HUES64 (cell line): ENCODE measurements around the gene HOXC5.

Experiments
- H3K27ac ChIP-seq: 2 replicates; pipeline ENCODE4 v1.7.0; 2013; ENCODE audit warnings: low read depth, low read length, inconsistent platforms
- H3K27me3 ChIP-seq: 2 replicates; pipeline ENCODE4 v1.6.1; 2013; ENCODE audit warnings: mild to moderate bottlenecking, low read length; ENCODE audit not compliant: insufficient read depth
- H3K36me3 ChIP-seq: 2 replicates; pipeline ENCODE4 v1.6.1; 2013; ENCODE audit warnings: mild to moderate bottlenecking, low read length; ENCODE audit not compliant: insufficient read depth
- H3K4me1 ChIP-seq: 2 replicates; pipeline ENCODE4 v1.6.1; 2013; ENCODE audit warnings: mild to moderate bottlenecking, low read length, moderate library complexity; ENCODE audit not compliant: insufficient read depth
- H3K4me3 ChIP-seq: 2 replicates; pipeline ENCODE4 v1.5.1; 2013; ENCODE audit warnings: mild to moderate bottlenecking, low read length, moderate library complexity
- H3K9ac ChIP-seq: 2 replicates; pipeline ENCODE4 v1.6.1; 2013; ENCODE audit warnings: mild to moderate bottlenecking, low read depth, low read length
- H3K9me3 ChIP-seq: 2 replicates; pipeline ENCODE4 v1.6.1; 2013; ENCODE audit warnings: low read depth, low read length; ENCODE audit not compliant: insufficient read depth
- WGBS: fragments of 150-250, 120-280 bp; methylation state at CpG from one replicate; pipeline ENCODE4 v1.1.7; 2013; ENCODE audit warnings: missing lambda C conversion rate; 5-methylcytosine and 5-hydroxymethylcytosine counted together

Gene HOXC5

GRCh38 chr12:54002915-54003389 lies 29.9 kb upstream of the HOXC5 start:
- Histone ChIP-seq H3K36me3 (no peaks in the 10 kb centered on the region), H3K27me3 (peaks cover 100% of the 10 kb centered on the region)
- WGBS = 31% methylated on average over 16 of the region's 19 CpGs

GRCh38 chr12:54003625-54004024 lies 29.2 kb upstream of the HOXC5 start:
- Histone ChIP-seq H3K4me3 (no peak overlapping the region), H3K4me1 (peaks cover 5% of the 10 kb centered on the region; the same call in 1 of the 2 replicates), H3K27ac (no peak overlapping the region), H3K27me3 (peaks cover 100% of the 10 kb centered on the region), H3K9me3 (no peaks in the 10 kb centered on the region), H3K36me3 (no peaks in the 10 kb centered on the region), H3K9ac (no peak overlapping the region)
- 30% methylated on average over 3 of the region's 3 CpGs for WGBS

More at GRCh38 chr12:54002915-54003389, 29.9 kb upstream of the HOXC5 start:
- Histone ChIP-seq H3K4me1 (peaks cover 5% of the 10 kb centered on the region; the same call in 1 of the 2 replicates), H3K27ac (no peak overlapping the region), H3K9ac (no peak overlapping the region), H3K4me3 (no peak overlapping the region), H3K9me3 (no peaks in the 10 kb centered on the region)

- Histone ChIP-seq H3K36me3 (no peaks in the 10 kb centered on the region), H3K4me3 (no peak overlapping the region), H3K27ac (no peak overlapping the region), H3K9me3 (no peaks in the 10 kb centered on the region), H3K9ac (no peak overlapping the region), H3K4me1 (peaks cover 6% of the 10 kb centered on the region; the same call in 1 of the 2 replicates), H3K27me3 (peaks cover 100% of the 10 kb centered on the region)
- 45% methylated on average over 20 of the region's 20 CpGs for WGBS
Measured at GRCh38 chr12:54004063-54004840, 28.6 kb upstream of the HOXC5 start.

- H3K9ac ChIP-seq = no peak overlapping the region
- H3K36me3 ChIP-seq = no peaks in the 10 kb centered on the region
- WGBS = 15% methylated on average over 28 of the region's 31 CpGs
- no peak overlapping the region for H3K27ac ChIP-seq
- peaks cover 100% of the 10 kb centered on the region for H3K27me3 ChIP-seq
- H3K4me1 ChIP-seq = peaks cover 5% of the 10 kb centered on the region; the same call in 1 of the 2 replicates
- no peaks in the 10 kb centered on the region for H3K9me3 ChIP-seq
- no peak overlapping the region for H3K4me3 ChIP-seq
Measured at GRCh38 chr12:54004841-54005530, 27.9 kb upstream of the HOXC5 start.

- Histone ChIP-seq H3K9me3 (no peaks in the 10 kb centered on the region), H3K4me3 (no peak overlapping the region), H3K27ac (no peak overlapping the region), H3K27me3 (peaks cover 100% of the 10 kb centered on the region), H3K4me1 (0 out of 2 replicates have a peak, but pooled peaks cover 2% of the 10 kb centered on the region), H3K36me3 (no peaks in the 10 kb centered on the region), H3K9ac (no peak overlapping the region)
- WGBS = 7% methylated on average over 26 of the region's 26 CpGs
Measured at GRCh38 chr12:54005531-54005852, 27.4 kb upstream of the HOXC5 start.

- no peak overlapping the region for H3K27ac ChIP-seq
- H3K4me1 ChIP-seq = peaks cover 2% of the 10 kb centered on the region; the same call in 1 of the 2 replicates
- peaks cover 100% of the 10 kb centered on the region for H3K27me3 ChIP-seq
- H3K9ac ChIP-seq = no peak overlapping the region
- no peak overlapping the region for H3K4me3 ChIP-seq
- no peaks in the 10 kb centered on the region for H3K36me3 ChIP-seq
- no peaks in the 10 kb centered on the region for H3K9me3 ChIP-seq
- WGBS = 9% methylated on average over 39 of the region's 39 CpGs
Measured at GRCh38 chr12:54005853-54006558, 26.8 kb upstream of the HOXC5 start.

GRCh38 chr12:54006559-54007220 lies 26.2 kb upstream of the HOXC5 start:
- H3K36me3 ChIP-seq = no peaks in the 10 kb centered on the region
- H3K27ac ChIP-seq = no peak overlapping the region
- peaks cover 2% of the 10 kb centered on the region; the same call in 1 of the 2 replicates for H3K4me1 ChIP-seq
- peaks cover 100% of the 10 kb centered on the region for H3K27me3 ChIP-seq
- WGBS = 24% methylated on average over 22 of the region's 22 CpGs
- H3K4me3 ChIP-seq = no peak overlapping the region
- H3K9me3 ChIP-seq = no peaks in the 10 kb centered on the region
- H3K9ac ChIP-seq = no peak overlapping the region

- Histone ChIP-seq H3K27me3 (peaks cover 100% of the 10 kb centered on the region), H3K4me3 (no peak overlapping the region), H3K9me3 (no peaks in the 10 kb centered on the region), H3K27ac (no peak overlapping the region), H3K36me3 (no peaks in the 10 kb centered on the region), H3K9ac (no peak overlapping the region), H3K4me1 (peaks cover 2% of the 10 kb centered on the region; the same call in 1 of the 2 replicates)
- 22% methylated on average over 2 of the region's 2 CpGs for WGBS
Measured at GRCh38 chr12:54007538-54008259, 25.2 kb upstream of the HOXC5 start.

- H3K36me3 ChIP-seq = no peaks in the 10 kb centered on the region
- H3K9ac ChIP-seq = no peak overlapping the region
- H3K4me1 ChIP-seq = peaks cover 2% of the 10 kb centered on the region; the same call in 1 of the 2 replicates
- H3K4me3 ChIP-seq = no peak overlapping the region
- no peaks in the 10 kb centered on the region for H3K9me3 ChIP-seq
- WGBS = 23% methylated on average over 2 of the region's 2 CpGs
- no peak overlapping the region for H3K27ac ChIP-seq
- H3K27me3 ChIP-seq = peaks cover 100% of the 10 kb centered on the region
Measured at GRCh38 chr12:54008260-54008552, 24.6 kb upstream of the HOXC5 start.
